HCT116 (cell line): ENCODE measurements around the gene CLCA4. TPM values are rescaled to one million over a fixed set of nuclear protein-coding genes. Genes with fewer than 3 reads are reported as not detected.

Experiments used
- ATAC-seq: fragments of 200-7000 bp; cut with Tn5 transposase; 2 replicates; pipeline ENCODE4 v1.9.1; 2020; ENCODE audit warnings: mild to moderate bottlenecking, moderate library complexity
- BruUV-seq: library from RNA; stranded (reverse); fragments of 400-500 nt; replicated peaks from 2 replicates; lab custom pipeline; 2021; lab: Mats Ljungman, UMichigan
- CTCF ChIA-PET: fragments of 300-600 bp; sonication (Branson Sonifier 250); formaldehyde crosslinking; loops from one replicate; lab custom pipeline; 2021; ENCODE audit warnings: antibody characterized with exemption; lab: Charles Lee
- POLR2A ChIA-PET: fragments of 300-600, 350-600 bp; sonication (Branson Sonifier 250); formaldehyde crosslinking; loops from one replicate; lab custom pipeline; 2021; ENCODE audit warnings: antibody characterized with exemption; lab: Charles Lee
- RAD21 ChIA-PET, 2 experiments: fragments of 300-600 bp; sonication (Branson Sonifier 250); formaldehyde crosslinking; loops; one replicate each; lab custom pipeline; 2023; ENCODE audit warnings: low total read pairs in 2 of 2; ENCODE audit not compliant: uncharacterized antibody in 2 of 2, unreplicated experiment in 2 of 2, low non-redundant PET in 1 of 2; lab: Charles Lee
- DNase-seq: peaks from one replicate; pipeline ENCODE4 v3.0.0-alpha.2; 2010; ENCODE audit warnings: low read depth, low spot score
- H2AFZ ChIP-seq: fragments of 200-600 bp; shearing (Covaris generic), sonication (generic); 2 replicates; pipeline ENCODE4 v1.6.1; 2017; ENCODE audit warnings: low read depth, mixed run types, mixed read lengths, antibody characterized with exemption, low read length; ENCODE audit not compliant: poor library complexity, severe bottlenecking
- H3K27ac ChIP-seq: 2 replicates; pipeline ENCODE4 v1.5.1; 2012; ENCODE audit warnings: low read depth, low read length
- H3K27me3 ChIP-seq: fragments of 200-600 bp; sonication (generic); 2 replicates; pipeline ENCODE4 v1.6.1; 2016; ENCODE audit warnings: mixed run types, low read length, mixed read lengths; ENCODE audit not compliant: insufficient read depth
- H3K36me3 ChIP-seq, 2 experiments: fragments of 200-500 bp in 1 of 2; fragments of 200-600 bp in 1 of 2; sonication (Bioruptor generic) in 1 of 2; sonication (generic) in 1 of 2; 2 replicates each; pipeline versions ENCODE4 v1.5.1 to v1.6.1; 2014 to 2016; ENCODE audit warnings: low read length in 2 of 2, inconsistent platforms in 1 of 2, mixed read lengths in 1 of 2, mixed run types in 1 of 2; ENCODE audit not compliant: insufficient read depth in 2 of 2, control insufficient read depth in 1 of 2
- H3K4me1 ChIP-seq, 2 experiments: fragments of 200-600 bp in 1 of 2; sonication (generic) in 1 of 2; 2 replicates each; pipeline versions ENCODE4 v1.5.1 to v1.6.1; 2012 to 2017; ENCODE audit warnings: low read length in 2 of 2, inconsistent platforms in 1 of 2, mild to moderate bottlenecking in 1 of 2, mixed read lengths in 1 of 2, mixed run types in 1 of 2, moderate library complexity in 1 of 2; ENCODE audit not compliant: insufficient read depth in 2 of 2, control insufficient read depth in 1 of 2
- H3K4me2 ChIP-seq: fragments of 200-600 bp; sonication (generic); 2 replicates; pipeline ENCODE4 v1.6.1; 2017; ENCODE audit warnings: mixed run types, low read length, mixed read lengths
- H3K4me3 ChIP-seq, 2 experiments: fragments of 200-600 bp in 1 of 2; sonication (generic) in 1 of 2; replicated peaks in 1 of 2; 2 replicates each; pipeline ENCODE4 v1.5.1; 2011 to 2016; ENCODE audit warnings: low read length in 2 of 2, control low read depth in 1 of 2, low read depth in 1 of 2, mild to moderate bottlenecking in 1 of 2, mixed read lengths in 1 of 2, mixed run types in 1 of 2
- H3K79me2 ChIP-seq: fragments of 200-600 bp; sonication (generic); 2 replicates; pipeline ENCODE4 v1.6.1; 2017; ENCODE audit warnings: mild to moderate bottlenecking, mixed run types, low read length, moderate library complexity, mixed read lengths; ENCODE audit not compliant: insufficient read depth
- H3K9ac ChIP-seq: fragments of 200-600 bp; sonication (generic); 2 replicates; pipeline ENCODE4 v1.6.1; 2016; ENCODE audit warnings: low read length, mixed read lengths
- H3K9me2 ChIP-seq: fragments of 200-600 bp; sonication (generic), shearing (Covaris generic); 2 replicates; pipeline ENCODE4 v1.6.1; 2017; ENCODE audit warnings: mixed run types, mild to moderate bottlenecking, moderate library complexity; ENCODE audit not compliant: insufficient read depth
- H3K9me3 ChIP-seq, 2 experiments: fragments of 200-500 bp in 1 of 2; fragments of 200-600 bp in 1 of 2; sonication (Bioruptor generic) in 1 of 2; sonication (generic) in 1 of 2; 2 replicates each; pipeline ENCODE4 v1.6.1; 2014 to 2017; ENCODE audit warnings: low read length in 2 of 2, mixed read lengths in 2 of 2, inconsistent platforms in 1 of 2, low read depth in 1 of 2, mild to moderate bottlenecking in 1 of 2, mixed run types in 1 of 2, moderate library complexity in 1 of 2; ENCODE audit not compliant: control insufficient read depth in 1 of 2, insufficient read depth in 1 of 2
- H4K20me1 ChIP-seq: fragments of 200-600 bp; sonication (generic), shearing (Covaris generic); 2 replicates; pipeline ENCODE4 v1.6.1; 2017; ENCODE audit warnings: mixed run types, mild to moderate bottlenecking, moderate library complexity; ENCODE audit not compliant: insufficient read depth
- CBX3 ChIP-seq: IDR thresholded peaks from 2 replicates; pipeline ENCODE4 v1.6.1; 2012; ENCODE audit warnings: low read depth
- CEBPB ChIP-seq: IDR thresholded peaks from 2 replicates; pipeline ENCODE4 v1.6.1; 2012; ENCODE audit warnings: low read depth
- EGR1 ChIP-seq: IDR thresholded peaks from 2 replicates; pipeline ENCODE4 v1.6.1; 2012; ENCODE audit warnings: low read depth
- ELF1 ChIP-seq: IDR thresholded peaks from 2 replicates; pipeline ENCODE4 v1.6.1; 2012; ENCODE audit warnings: low read depth, borderline replicate concordance
- EZH2 ChIP-seq: fragments of 200-600 bp; sonication (generic); IDR thresholded peaks from 2 replicates; pipeline ENCODE4 v1.6.1; 2017; ENCODE audit warnings: antibody characterized with exemption, mixed run types
- EZH2phosphoT487 ChIP-seq: fragments of 200-600 bp; IDR thresholded peaks from 2 replicates; pipeline ENCODE4 v1.6.1; 2018; ENCODE audit warnings: antibody characterized with exemption, borderline replicate concordance
- POLR2A ChIP-seq: IDR thresholded peaks from 2 replicates; pipeline ENCODE4 v1.7.0; 2011; ENCODE audit warnings: borderline replicate concordance; ENCODE audit not compliant: insufficient read depth, insufficient read length; ENCODE audit errors: extremely low read depth
- RAD21 ChIP-seq: IDR thresholded peaks from 2 replicates; pipeline ENCODE4 v1.6.1; 2012; ENCODE audit warnings: low read depth, mild to moderate bottlenecking
- SIN3A ChIP-seq: IDR thresholded peaks from 2 replicates; pipeline ENCODE4 v1.6.1; 2012; ENCODE audit warnings: low read depth
- SP1 ChIP-seq: IDR thresholded peaks from 2 replicates; pipeline ENCODE4 v1.6.1; 2012; ENCODE audit warnings: low read depth
- SRF ChIP-seq: IDR thresholded peaks from 2 replicates; pipeline ENCODE4 v1.6.1; 2012; ENCODE audit warnings: low read depth
- TCF7L2 ChIP-seq: IDR thresholded peaks from 2 replicates; pipeline ENCODE4 v1.7.0; 2011; ENCODE audit warnings: borderline replicate concordance, inconsistent platforms; ENCODE audit not compliant: insufficient read depth, insufficient read length; ENCODE audit errors: extremely low read depth
- YY1 ChIP-seq: IDR thresholded peaks from 2 replicates; pipeline ENCODE4 v1.6.1; 2011; ENCODE audit warnings: low read length, low read depth, moderate library complexity, mild to moderate bottlenecking; ENCODE audit not compliant: insufficient replicate concordance; ENCODE audit errors: extremely low read depth
- ZNF274 ChIP-seq: fragments of 200-500 bp; sonication (Bioruptor generic); IDR thresholded peaks from 2 replicates; pipeline ENCODE4 v1.6.1; 2014; ENCODE audit warnings: mild to moderate bottlenecking, low read depth, low read length, inconsistent platforms
- intact Hi-C: fragments of 100-400 bp; cut with micrococcal nuclease; formaldehyde crosslinking; loops from 2 replicates; pipeline ENCODE4 v1.10.0; 2022
- total RNA-seq: library from RNA; stranded (reverse); gene quantifications from one replicate; pipeline ENCODE4 v1.2.1, GENCODE V29; 2021; ENCODE audit not compliant: unreplicated experiment
- TF ChIP-seq, protein P1 (sequence below): IDR thresholded peaks from 2 replicates; pipeline ENCODE4 v1.6.1; 2012; ENCODE audit warnings: low read depth
- TF ChIP-seq, protein P2 (sequence below): IDR thresholded peaks from 2 replicates; pipeline ENCODE4 v1.6.1; 2011; ENCODE audit warnings: mild to moderate bottlenecking, low read length, moderate library complexity; ENCODE audit not compliant: insufficient replicate concordance; ENCODE audit errors: extremely low read depth
- TF ChIP-seq, protein P3 (sequence below), 3 experiments: fragments of 200-600 bp in 1 of 3; sonication (generic) in 1 of 3; IDR thresholded peaks in 2 of 3; conservative IDR thresholded peaks in 1 of 3; 2 replicates each; pipeline ENCODE4 v1.5.1; 2012 to 2017; ENCODE audit warnings: low read depth in 2 of 3, low read length in 2 of 3, antibody characterized with exemption in 1 of 3, borderline replicate concordance in 1 of 3, control low read depth in 1 of 3, mild to moderate bottlenecking in 1 of 3, mixed read lengths in 1 of 3, mixed run types in 1 of 3, moderate library complexity in 1 of 3; ENCODE audit not compliant: insufficient read depth in 1 of 3
- TF ChIP-seq, protein P4 (sequence below): IDR thresholded peaks from 2 replicates; pipeline ENCODE4 v1.6.1; 2012

Gene CLCA4
- total RNA-seq, 1 experiment from 2014 or later: not detected

DNA sequence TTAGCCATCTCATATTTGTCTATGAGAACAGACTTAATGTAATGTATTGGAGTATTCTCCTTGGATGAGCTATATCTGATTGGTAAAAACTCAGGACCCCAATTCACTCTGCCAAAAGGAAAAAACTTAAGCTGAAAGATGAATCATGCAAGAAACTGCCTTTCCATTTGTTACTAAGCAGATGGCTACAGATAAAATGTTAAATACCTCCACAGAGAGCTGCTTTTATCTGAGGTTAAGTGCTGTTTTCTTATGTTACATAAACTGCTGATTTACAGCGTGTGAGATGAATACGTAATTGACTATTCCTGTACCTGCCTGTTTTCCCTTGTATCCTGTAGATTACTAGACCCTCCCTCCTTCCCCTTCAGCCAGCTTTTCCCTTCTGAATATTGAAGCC lies 49.3 kb downstream of the CLCA4 start (continued):
- TF ChIP-seq EZH2phosphoT487 (no peak), SIN3A (no peak), RAD21 (no peak), TCF7L2 (no peak)
- TF ChIP-seq, protein P1, sequence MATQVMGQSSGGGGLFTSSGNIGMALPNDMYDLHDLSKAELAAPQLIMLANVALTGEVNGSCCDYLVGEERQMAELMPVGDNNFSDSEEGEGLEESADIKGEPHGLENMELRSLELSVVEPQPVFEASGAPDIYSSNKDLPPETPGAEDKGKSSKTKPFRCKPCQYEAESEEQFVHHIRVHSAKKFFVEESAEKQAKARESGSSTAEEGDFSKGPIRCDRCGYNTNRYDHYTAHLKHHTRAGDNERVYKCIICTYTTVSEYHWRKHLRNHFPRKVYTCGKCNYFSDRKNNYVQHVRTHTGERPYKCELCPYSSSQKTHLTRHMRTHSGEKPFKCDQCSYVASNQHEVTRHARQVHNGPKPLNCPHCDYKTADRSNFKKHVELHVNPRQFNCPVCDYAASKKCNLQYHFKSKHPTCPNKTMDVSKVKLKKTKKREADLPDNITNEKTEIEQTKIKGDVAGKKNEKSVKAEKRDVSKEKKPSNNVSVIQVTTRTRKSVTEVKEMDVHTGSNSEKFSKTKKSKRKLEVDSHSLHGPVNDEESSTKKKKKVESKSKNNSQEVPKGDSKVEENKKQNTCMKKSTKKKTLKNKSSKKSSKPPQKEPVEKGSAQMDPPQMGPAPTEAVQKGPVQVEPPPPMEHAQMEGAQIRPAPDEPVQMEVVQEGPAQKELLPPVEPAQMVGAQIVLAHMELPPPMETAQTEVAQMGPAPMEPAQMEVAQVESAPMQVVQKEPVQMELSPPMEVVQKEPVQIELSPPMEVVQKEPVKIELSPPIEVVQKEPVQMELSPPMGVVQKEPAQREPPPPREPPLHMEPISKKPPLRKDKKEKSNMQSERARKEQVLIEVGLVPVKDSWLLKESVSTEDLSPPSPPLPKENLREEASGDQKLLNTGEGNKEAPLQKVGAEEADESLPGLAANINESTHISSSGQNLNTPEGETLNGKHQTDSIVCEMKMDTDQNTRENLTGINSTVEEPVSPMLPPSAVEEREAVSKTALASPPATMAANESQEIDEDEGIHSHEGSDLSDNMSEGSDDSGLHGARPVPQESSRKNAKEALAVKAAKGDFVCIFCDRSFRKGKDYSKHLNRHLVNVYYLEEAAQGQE: no peak

DNA sequence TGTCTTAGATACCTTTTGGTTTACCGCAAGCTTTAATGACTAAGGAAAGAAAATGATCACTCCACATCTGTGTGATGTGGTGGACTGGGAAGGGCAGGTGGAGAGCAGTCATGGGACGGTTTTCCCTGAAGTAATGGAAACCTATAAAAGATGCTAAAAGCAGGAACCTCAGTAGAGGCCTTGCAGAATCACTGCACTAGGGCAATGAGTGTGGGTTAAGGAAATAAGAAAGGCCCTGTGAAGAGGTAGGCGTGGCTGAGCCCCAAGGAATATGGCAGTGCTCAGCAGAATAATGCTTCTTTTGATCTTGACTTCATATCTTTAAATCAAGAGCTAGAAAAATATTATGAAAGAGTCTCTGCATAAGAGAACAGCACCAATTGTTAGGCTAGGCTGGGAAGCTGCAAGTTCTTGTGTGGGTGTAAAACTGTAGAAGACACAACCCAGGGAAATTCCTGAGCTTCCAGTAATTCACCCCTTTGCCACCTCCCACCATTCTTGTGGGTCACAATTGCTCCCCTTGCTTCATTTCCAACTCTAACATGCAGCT lies 49.9 kb downstream of the CLCA4 start:
- POLR2A ChIA-PET: no interaction called here
- intact Hi-C loops: no loop called here
- RAD21 ChIA-PET: no interaction called here
- H3K27me3 ChIP-seq: no peaks in the 10 kb centered on the region
- no peak overlapping the region for H2AFZ ChIP-seq
- H4K20me1 ChIP-seq: no peaks in the 10 kb centered on the region
- no peaks in the 10 kb centered on the region for H3K79me2 ChIP-seq
- CTCF ChIA-PET: no interaction called here
- H3K27ac ChIP-seq: no peak overlapping the region
- no TSS peak for BruUV-seq
- ATAC-seq: no peak
- H3K4me1 ChIP-seq: no peaks in the 10 kb centered on the region
- H3K4me2 ChIP-seq: no peak overlapping the region
- H3K9me2 ChIP-seq: no peaks in the 10 kb centered on the region
- DNase-seq: no peak
- no peaks in the 10 kb centered on the region for H3K9me3 ChIP-seq
- H3K9ac ChIP-seq: no peak overlapping the region
- H3K4me3 ChIP-seq: no peak overlapping the region
- no peaks in the 10 kb centered on the region for H3K36me3 ChIP-seq
- TF ChIP-seq ZNF274: no peak
- no peak for TF ChIP-seq EZH2
- TF ChIP-seq, protein P2, sequence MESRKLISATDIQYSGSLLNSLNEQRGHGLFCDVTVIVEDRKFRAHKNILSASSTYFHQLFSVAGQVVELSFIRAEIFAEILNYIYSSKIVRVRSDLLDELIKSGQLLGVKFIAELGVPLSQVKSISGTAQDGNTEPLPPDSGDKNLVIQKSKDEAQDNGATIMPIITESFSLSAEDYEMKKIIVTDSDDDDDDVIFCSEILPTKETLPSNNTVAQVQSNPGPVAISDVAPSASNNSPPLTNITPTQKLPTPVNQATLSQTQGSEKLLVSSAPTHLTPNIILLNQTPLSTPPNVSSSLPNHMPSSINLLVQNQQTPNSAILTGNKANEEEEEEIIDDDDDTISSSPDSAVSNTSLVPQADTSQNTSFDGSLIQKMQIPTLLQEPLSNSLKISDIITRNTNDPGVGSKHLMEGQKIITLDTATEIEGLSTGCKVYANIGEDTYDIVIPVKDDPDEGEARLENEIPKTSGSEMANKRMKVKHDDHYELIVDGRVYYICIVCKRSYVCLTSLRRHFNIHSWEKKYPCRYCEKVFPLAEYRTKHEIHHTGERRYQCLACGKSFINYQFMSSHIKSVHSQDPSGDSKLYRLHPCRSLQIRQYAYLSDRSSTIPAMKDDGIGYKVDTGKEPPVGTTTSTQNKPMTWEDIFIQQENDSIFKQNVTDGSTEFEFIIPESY: no peak
- TF ChIP-seq SP1: no peak
- TF ChIP-seq CEBPB: no peak
- TF ChIP-seq, protein P3, sequence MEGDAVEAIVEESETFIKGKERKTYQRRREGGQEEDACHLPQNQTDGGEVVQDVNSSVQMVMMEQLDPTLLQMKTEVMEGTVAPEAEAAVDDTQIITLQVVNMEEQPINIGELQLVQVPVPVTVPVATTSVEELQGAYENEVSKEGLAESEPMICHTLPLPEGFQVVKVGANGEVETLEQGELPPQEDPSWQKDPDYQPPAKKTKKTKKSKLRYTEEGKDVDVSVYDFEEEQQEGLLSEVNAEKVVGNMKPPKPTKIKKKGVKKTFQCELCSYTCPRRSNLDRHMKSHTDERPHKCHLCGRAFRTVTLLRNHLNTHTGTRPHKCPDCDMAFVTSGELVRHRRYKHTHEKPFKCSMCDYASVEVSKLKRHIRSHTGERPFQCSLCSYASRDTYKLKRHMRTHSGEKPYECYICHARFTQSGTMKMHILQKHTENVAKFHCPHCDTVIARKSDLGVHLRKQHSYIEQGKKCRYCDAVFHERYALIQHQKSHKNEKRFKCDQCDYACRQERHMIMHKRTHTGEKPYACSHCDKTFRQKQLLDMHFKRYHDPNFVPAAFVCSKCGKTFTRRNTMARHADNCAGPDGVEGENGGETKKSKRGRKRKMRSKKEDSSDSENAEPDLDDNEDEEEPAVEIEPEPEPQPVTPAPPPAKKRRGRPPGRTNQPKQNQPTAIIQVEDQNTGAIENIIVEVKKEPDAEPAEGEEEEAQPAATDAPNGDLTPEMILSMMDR (IDR thresholded peaks at IDR 0.05 in 2 of 3, conservative IDR thresholded peaks at IDR 0.05 in 1 of 3; ENCODE audit: borderline replicate concordance in 1 of 3, insufficient read depth in 1 of 3, low read depth in 2 of 3, low read length in 2 of 3): no peak
- no peak for TF ChIP-seq CBX3
- no peak for TF ChIP-seq EGR1
- TF ChIP-seq YY1: no peak
- no peak for TF ChIP-seq POLR2A
- no peak for TF ChIP-seq RAD21
- TF ChIP-seq, protein P4, sequence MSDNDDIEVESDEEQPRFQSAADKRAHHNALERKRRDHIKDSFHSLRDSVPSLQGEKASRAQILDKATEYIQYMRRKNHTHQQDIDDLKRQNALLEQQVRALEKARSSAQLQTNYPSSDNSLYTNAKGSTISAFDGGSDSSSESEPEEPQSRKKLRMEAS: no peak
- no peak for TF ChIP-seq SRF
- TF ChIP-seq EZH2phosphoT487: no peak
- no peak for TF ChIP-seq SIN3A
- no peak for TF ChIP-seq TCF7L2
- no peak for TF ChIP-seq ELF1
